ENCODE results near the gene STARD13. TPM values are rescaled to one million over a fixed set of nuclear protein-coding genes. Genes with fewer than 3 reads are reported as not detected.

STARD13 gene
- total RNA-seq, 1 experiment from 2014 or later, result 26.6 TPM

- POLR2A ChIA-PET (ENCODE audit: unreplicated experiment), result no interaction called here
- no peaks in the 10 kb centered on the region for H3K36me3 ChIP-seq (ENCODE audit: low read depth, low read length)
- H4K20me1 ChIP-seq (ENCODE audit: low read length), result no peaks in the 10 kb centered on the region
- H3K9ac ChIP-seq (ENCODE audit: low read length), result no peak overlapping the region
- H2AFZ ChIP-seq (ENCODE audit: low read length), result no peak overlapping the region
- no peak overlapping the region for H3K4me3 ChIP-seq (ENCODE audit: low read length)
- ATAC-seq (no peak), DNase-seq (no peak)
- TF ChIP-seq CTCF (conservative IDR thresholded peaks at IDR 0.05; ENCODE audit: low read depth, low read length) (no peak), EZH2 (IDR thresholded peaks at IDR 0.05; ENCODE audit: low read length, unreplicated experiment) (no peak), EZH2phosphoT487 (IDR thresholded peaks at IDR 0.05; ENCODE audit: borderline replicate concordance, low read length) (no peak)
- peaks cover 65% of the 10 kb centered on the region for H3K79me2 ChIP-seq (ENCODE audit: low read length)
- no peaks in the 10 kb centered on the region for H3K9me3 ChIP-seq (ENCODE audit: low read length)
- BruUV-seq (replicated peaks), result no TSS peak
- CTCF ChIA-PET, result no interaction called here
- H3K27ac ChIP-seq (ENCODE audit: low read length), result no peak overlapping the region
- H3K4me2 ChIP-seq (ENCODE audit: low read length), result no peak overlapping the region
- H3F3A ChIP-seq (ENCODE audit: low read length, unreplicated experiment), result peaks cover 4% of the 10 kb centered on the region
- no peaks in the 10 kb centered on the region for H3K27me3 ChIP-seq (ENCODE audit: low read length)
- no peaks in the 10 kb centered on the region for H3K9me2 ChIP-seq (replicated peaks; ENCODE audit: low read length)
- peaks cover 22% of the 10 kb centered on the region for H3K4me1 ChIP-seq (ENCODE audit: insufficient read depth, low read length)
- intact Hi-C loops (cut with micrococcal nuclease), result loop anchor here (5.0 to 10.0 kb wide), 2 partner anchors 96 to 511 kb away; no protein-coding TSS in a partner anchor
Observed at GRCh38 chr13:33213797-33214196, 71.8 kb downstream of the STARD13 start.

GRCh38 chr13:33213024-33213768 is 72.4 kb downstream of the STARD13 start:
- no TSS peak for BruUV-seq (replicated peaks)
- POLR2A ChIA-PET (ENCODE audit: unreplicated experiment), result no interaction called here

More at GRCh38 chr13:33213024-33213768, 72.4 kb downstream of the STARD13 start:
- Histone ChIP-seq H3K4me1 (ENCODE audit: insufficient read depth, low read length) (peaks cover 21% of the 10 kb centered on the region), H3K4me3 (ENCODE audit: low read length) (no peak overlapping the region), H3K9ac (ENCODE audit: low read length) (no peak overlapping the region), H3F3A (ENCODE audit: low read length, unreplicated experiment) (peaks cover 4% of the 10 kb centered on the region), H4K20me1 (ENCODE audit: low read length) (no peaks in the 10 kb centered on the region), H3K9me2 (replicated peaks; ENCODE audit: low read length) (no peaks in the 10 kb centered on the region), H3K27ac (ENCODE audit: low read length) (no peak overlapping the region), H3K4me2 (ENCODE audit: low read length) (no peak overlapping the region), H3K36me3 (ENCODE audit: low read depth, low read length) (no peaks in the 10 kb centered on the region), H2AFZ (ENCODE audit: low read length) (no peak overlapping the region), H3K9me3 (ENCODE audit: low read length) (no peaks in the 10 kb centered on the region), H3K79me2 (ENCODE audit: low read length) (peaks cover 71% of the 10 kb centered on the region), H3K27me3 (ENCODE audit: low read length) (no peaks in the 10 kb centered on the region)
- no peak for DNase-seq
- intact Hi-C loops (cut with micrococcal nuclease), result loop anchor here (5.0 to 10.0 kb wide), 2 partner anchors 96 to 512 kb away; no protein-coding TSS in a partner anchor
- TF ChIP-seq CTCF (conservative IDR thresholded peaks at IDR 0.05; ENCODE audit: low read depth, low read length) (no peak), EZH2phosphoT487 (IDR thresholded peaks at IDR 0.05; ENCODE audit: borderline replicate concordance, low read length) (no peak), EZH2 (IDR thresholded peaks at IDR 0.05; ENCODE audit: low read length, unreplicated experiment) (no peak)
- CTCF ChIA-PET, result no interaction called here
- ATAC-seq, result no peak
